Adrenal gland (tissue), 12 donors: Measurements from ENCODE around the gene SCFD1. TPM values are rescaled to one million over a fixed set of nuclear protein-coding genes. Genes with fewer than 3 reads are reported as not detected.
"Not testable (repeated sequence)": the region's sequence is repeated elsewhere in the genome, so short reads cannot be mapped to it uniquely, and the experiment has no call there.

Experiments used
- DNase-seq, 7 donors: peaks; one replicate each; pipeline ENCODE4 v3.0.0-alpha.2; 2019 to 2020
- H3K27ac ChIP-seq, 5 donors: fragments of 200-600 bp; sonication (generic) in 4 of 5; 1 replicate in 3 of 5; 2 replicates in 2 of 5; pipeline versions ENCODE4 v1.5.1 to v1.8.0; 2016 to 2020; ENCODE audit warnings: mild to moderate bottlenecking in 1 of 5
- H3K27me3 ChIP-seq: fragments of 200-600 bp; 2 replicates; pipeline ENCODE4 v1.8.0; 2021
- H3K36me3 ChIP-seq, 2 donors: fragments of 200-600 bp; replicated peaks in 1 of 2; 1 replicate in 1 of 2; 2 replicates in 1 of 2; pipeline versions ENCODE4 v1.5.1 to v1.8.0; 2018 to 2022
- H3K4me1 ChIP-seq, 2 donors: fragments of 200-600 bp; replicated peaks in 1 of 2; 1 replicate in 1 of 2; 2 replicates in 1 of 2; pipeline versions ENCODE4 v1.5.1 to v1.8.0; 2018 to 2021
- H3K4me3 ChIP-seq, 4 donors: fragments of 200-600 bp; sonication (generic) in 3 of 4; one replicate each; pipeline ENCODE4 v1.5.1; 2016 to 2018
- H3K9me3 ChIP-seq, 3 donors: fragments of 200-600 bp; sonication (generic) in 1 of 3; replicated peaks in 1 of 3; 1 replicate in 2 of 3; 2 replicates in 1 of 3; pipeline versions ENCODE4 v1.5.1 to v1.8.0; 2016 to 2021
- CTCF ChIP-seq, 6 experiments: fragments of 450-650 bp in 4 of 6; fragments of 200-600 bp in 2 of 6; sonication (generic) in 1 of 6; IDR thresholded peaks; 1 replicate in 5 of 6; 2 replicates in 1 of 6; pipeline versions ENCODE4 v1.5.1 to v1.8.0; 2016 to 2021; ENCODE audit warnings: antibody characterized with exemption in 6 of 6, mild to moderate bottlenecking in 2 of 6, moderate library complexity in 1 of 6
- POLR2A ChIP-seq, 2 donors: fragments of 450-650 bp; IDR thresholded peaks; one replicate each; pipeline ENCODE4 v1.6.1; 2017; ENCODE audit warnings: antibody characterized with exemption in 2 of 2, mild to moderate bottlenecking in 2 of 2, moderate library complexity in 1 of 2
- WGBS, 4 donors: extraction: QIAGEN DNeasy Blood & Tissue Kit in 2 of 4; methylation state at CpG; one replicate each; pipeline versions ENCODE4 v1.1.5 to v1.1.7; 2013 to 2017; 5-methylcytosine and 5-hydroxymethylcytosine counted together
- intact Hi-C, 2 donors: fragments of 100-400 bp; cut with DNase I; formaldehyde crosslinking; loops; one replicate each; pipeline versions ENCODE4 v1.14.1 to v1.15.0; 2022 to 2023
- polyA plus RNA-seq, 3 donors: library from polyadenylated mRNA; stranded (reverse); fragments of 200-250 nt in 2 of 3; fragments of 350-450 nt in 1 of 3; fragmentation: Illumina TruSeq in 1 of 3; extraction: RNeasy Lipid Tissue Mini Kit (QIAGEN cat#74804) in 1 of 3; gene quantifications; one replicate each; pipeline ENCODE4 v1.2.3, GENCODE V29; 2013 to 2014
- total RNA-seq, 9 donors: library from RNA; depleted of rRNA in 4 of 9; stranded (reverse); fragments of >200 nt in 4 of 9; fragments of 120-200 nt in 1 of 9; fragmentation: NEBNext Ultra II Directional in 1 of 9; extraction: Animal tissue kit (Norgen Biotek cat#: 25700) in 1 of 9; gene quantifications; one replicate each; pipeline versions ENCODE4 v1.1.0 to v1.2.4, GENCODE V29; 2013 to 2023
- donor health status: healthy with polysubstance abuse.
- donor health status: Bipolar disorder and iron deficiency.
- donor health status: DM: yes; HTN: yes; CAD: no.
- donor health status: DM: no; HTN: no; CAD: no.
- donor health status: DM: no; HTN: no; CAD: no.
- donor health status: DM: yes; HTN: yes; CAD: no.

The SCFD1 gene
- total and polyA plus RNA-seq, 12 donors = 22.9 to 147 (median 77.7) TPM

GRCh38 chr14:30573966-30574365 is 48.2 kb upstream of the SCFD1 start:
- no peak overlapping the region for H3K4me3 ChIP-seq
- intact Hi-C loops = no loop called here
- 80 to 87% (median 85%) methylated on average over 2 of the region's 2 CpGs for WGBS, 4 donors
- no peaks in the 10 kb centered on the region for H3K4me1 ChIP-seq
- DNase-seq = no peak
- no peaks in the 10 kb centered on the region for H3K9me3 ChIP-seq
- no peaks in the 10 kb centered on the region for H3K36me3 ChIP-seq
- TF ChIP-seq POLR2A (IDR thresholded peaks at IDR 0.05) = no peak
- TF ChIP-seq CTCF (IDR thresholded peaks at IDR 0.05) = no peak
- no peak overlapping the region for H3K27ac ChIP-seq
- H3K27me3 ChIP-seq = no peaks in the 10 kb centered on the region

- H3K36me3 ChIP-seq, intact Hi-C loops, DNase-seq, H3K4me1 ChIP-seq, H3K27ac ChIP-seq, H3K9me3 ChIP-seq, H3K4me3 ChIP-seq, H3K27me3 ChIP-seq: not testable (repeated sequence)
- WGBS, 4 donors = 90 to 94% (median 91%) methylated on average over 3 of the region's 3 CpGs
These were observed 47.3 kb upstream of the SCFD1 start for GRCh38 chr14:30574777-30575176.

GRCh38 chr14:30576333-30576732 is 45.8 kb upstream of the SCFD1 start:
- H3K36me3 ChIP-seq, H3K9me3 ChIP-seq, H3K27ac ChIP-seq, H3K27me3 ChIP-seq, H3K4me1 ChIP-seq, DNase-seq, intact Hi-C loops, H3K4me3 ChIP-seq: not testable (repeated sequence)
- WGBS, 4 donors = 95 to 100% (median 99%) methylated on average over 1 of the region's 1 CpG

GRCh38 chr14:30580616-30581282 is 41.4 kb upstream of the SCFD1 start:
- no peaks in the 10 kb centered on the region for H3K36me3 ChIP-seq
- intact Hi-C loops = no loop called here
- H3K9me3 ChIP-seq = no peaks in the 10 kb centered on the region
- TF ChIP-seq CTCF (IDR thresholded peaks at IDR 0.05) (no peak), POLR2A (IDR thresholded peaks at IDR 0.05) (no peak)
- no peaks in the 10 kb centered on the region for H3K4me1 ChIP-seq
- H3K27ac ChIP-seq = no peak overlapping the region
- WGBS, 4 donors = 86 to 95% (median 93%) methylated on average over 2 of the region's 2 CpGs
- no peaks in the 10 kb centered on the region for H3K27me3 ChIP-seq
- no peak overlapping the region for H3K4me3 ChIP-seq
- no peak for DNase-seq

GRCh38 chr14:30581283-30581625 is 40.9 kb upstream of the SCFD1 start:
- 89 to 96% (median 92%) methylated on average over 7 of the region's 7 CpGs for WGBS, 4 donors
- H3K9me3 ChIP-seq = no peaks in the 10 kb centered on the region

More at GRCh38 chr14:30581283-30581625, 40.9 kb upstream of the SCFD1 start:
- intact Hi-C loops = no loop called here
- TF ChIP-seq POLR2A (IDR thresholded peaks at IDR 0.05) = no peak
- TF ChIP-seq CTCF (IDR thresholded peaks at IDR 0.05) = no peak
- Histone ChIP-seq H3K36me3 (no peaks in the 10 kb centered on the region), H3K4me3 (no peak overlapping the region), H3K27me3 (no peaks in the 10 kb centered on the region), H3K4me1 (no peaks in the 10 kb centered on the region), H3K27ac (no peak overlapping the region)
- no peak for DNase-seq
